GM23338 (cell line): ENCODE data around the gene RNF166. TPM values are rescaled to one million over a fixed set of nuclear protein-coding genes. Genes with fewer than 3 reads are reported as not detected.

Experiments used
- ATAC-seq: fragments of 200-7000 bp; cut with Tn5 transposase; 3 replicates; pipeline ENCODE4 v1.9.1; 2020
- DNase-seq: peaks from one replicate; pipeline ENCODE4 v3.0.0-alpha.2; 2015; ENCODE audit warnings: low spot score
- H2AFZ ChIP-seq: fragments of 200-600 bp; sonication (generic); 2 replicates; pipeline ENCODE4 v1.8.0; 2016; ENCODE audit warnings: antibody characterized with exemption, mild to moderate bottlenecking, moderate library complexity
- H3F3A ChIP-seq: fragments of 200-600 bp; sonication (generic); replicated peaks from 2 replicates; pipeline ENCODE4 v1.8.0; 2017; ENCODE audit warnings: antibody characterized with exemption, mixed run types, low read depth
- H3K27ac ChIP-seq: fragments of 200-600 bp; sonication (generic); 2 replicates; pipeline ENCODE4 v1.6.1; 2016; ENCODE audit warnings: low read depth
- H3K27me3 ChIP-seq: fragments of 200-600 bp; sonication (generic); 2 replicates; pipeline ENCODE4 v1.8.0; 2016; ENCODE audit warnings: mild to moderate bottlenecking, mixed run types, moderate library complexity; ENCODE audit not compliant: insufficient read depth
- H3K36me3 ChIP-seq: fragments of 200-600 bp; sonication (generic); 2 replicates; pipeline ENCODE4 v1.8.0; 2016; ENCODE audit warnings: mild to moderate bottlenecking; ENCODE audit not compliant: insufficient read depth
- H3K4me1 ChIP-seq: fragments of 200-600 bp; sonication (generic); 2 replicates; pipeline ENCODE4 v1.8.0; 2016; ENCODE audit warnings: mild to moderate bottlenecking, moderate library complexity; ENCODE audit not compliant: insufficient read depth
- H3K4me2 ChIP-seq: fragments of 200-600 bp; sonication (generic); 2 replicates; pipeline ENCODE4 v1.7.1; 2017; ENCODE audit warnings: mixed run types
- H3K4me3 ChIP-seq: fragments of 200-600 bp; sonication (generic); 2 replicates; pipeline ENCODE4 v1.6.1; 2016; ENCODE audit warnings: mixed run types
- H3K79me2 ChIP-seq: fragments of 200-600 bp; sonication (generic); replicated peaks from 2 replicates; pipeline ENCODE4 v1.8.0; 2017; ENCODE audit warnings: mild to moderate bottlenecking; ENCODE audit not compliant: insufficient read depth
- H3K9me2 ChIP-seq: fragments of 200-600 bp; sonication (generic); 2 replicates; pipeline ENCODE4 v1.8.0; 2017; ENCODE audit not compliant: insufficient read depth
- H4K20me1 ChIP-seq: fragments of 200-600 bp; sonication (generic); replicated peaks from 2 replicates; pipeline ENCODE4 v1.8.0; 2017; ENCODE audit warnings: mild to moderate bottlenecking; ENCODE audit not compliant: insufficient read depth
- H3K27ac Mint-ChIP-seq: 2 replicates; pipeline ENCODE4 v1.8.0; 2020; ENCODE audit warnings: inconsistent platforms, mild to moderate bottlenecking, moderate library complexity, mixed read lengths
- H3K27me3 Mint-ChIP-seq: 3 replicates; pipeline ENCODE4 v1.8.0; 2022; ENCODE audit warnings: low read depth, mild to moderate bottlenecking, moderate library complexity, mixed read lengths, inconsistent platforms; ENCODE audit not compliant: insufficient read depth, poor library complexity
- H3K36me3 Mint-ChIP-seq: 3 replicates; pipeline ENCODE4 v1.8.0; 2021; ENCODE audit warnings: low read depth, mild to moderate bottlenecking, inconsistent platforms, moderate library complexity, mixed read lengths
- H3K4me1 Mint-ChIP-seq: 3 replicates; pipeline ENCODE4 v1.8.0; 2020; ENCODE audit warnings: mild to moderate bottlenecking, inconsistent platforms, mixed read lengths
- H3K4me3 Mint-ChIP-seq: 3 replicates; pipeline ENCODE4 v1.8.0; 2021; ENCODE audit warnings: moderate library complexity, mild to moderate bottlenecking, inconsistent platforms, mixed read lengths
- H3K9me3 Mint-ChIP-seq: 3 replicates; pipeline ENCODE4 v1.8.0; 2020; ENCODE audit warnings: moderate library complexity, mild to moderate bottlenecking, inconsistent platforms, mixed read lengths
- CREB1 ChIP-seq: fragments of 250-450 bp; sonication (Bioruptor Pico); IDR thresholded peaks from 2 replicates; pipeline ENCODE4 v1.5.0; 2020; ENCODE audit warnings: low read depth, mild to moderate bottlenecking, moderate library complexity
- CTCF ChIP-seq, 2 experiments: fragments of 200-600 bp in 1 of 2; sonication (generic) in 1 of 2; conservative IDR thresholded peaks; 2 replicates each; pipeline versions ENCODE4 v1.5.1 to v1.6.1; 2016 to 2017; ENCODE audit warnings: antibody characterized with exemption in 2 of 2, low read depth in 2 of 2, mild to moderate bottlenecking in 2 of 2, moderate library complexity in 1 of 2
- ETS1 ChIP-seq: IDR thresholded peaks from 2 replicates; pipeline ENCODE4 v1.6.1; 2016; ENCODE audit warnings: antibody characterized with exemption
- EZH2 ChIP-seq: fragments of 200-600 bp; sonication (generic); IDR thresholded peaks from one replicate; pipeline ENCODE4 v1.8.0; 2017; ENCODE audit warnings: antibody characterized with exemption, mild to moderate bottlenecking, low read depth; ENCODE audit not compliant: unreplicated experiment
- EZH2phosphoT487 ChIP-seq: fragments of 200-600 bp; sonication (generic); IDR thresholded peaks from one replicate; pipeline ENCODE4 v1.8.1; 2018; ENCODE audit warnings: antibody characterized with exemption; ENCODE audit not compliant: unreplicated experiment
- JUNB ChIP-seq: IDR thresholded peaks from one replicate; pipeline ENCODE4 v1.6.1; 2016; ENCODE audit warnings: antibody characterized with exemption; ENCODE audit not compliant: unreplicated experiment
- NANOG ChIP-seq: IDR thresholded peaks from 2 replicates; pipeline ENCODE4 v1.6.1; 2016; ENCODE audit warnings: antibody characterized with exemption, borderline replicate concordance
- POLR2AphosphoS5 ChIP-seq: IDR thresholded peaks from 2 replicates; pipeline ENCODE4 v1.6.1; 2016; ENCODE audit warnings: antibody characterized with exemption, low read depth
- REST ChIP-seq: IDR thresholded peaks from one replicate; pipeline ENCODE4 v1.6.1; 2018; ENCODE audit warnings: antibody characterized with exemption; ENCODE audit not compliant: unreplicated experiment
- STAT1 ChIP-seq: IDR thresholded peaks from one replicate; pipeline ENCODE4 v1.6.1; 2016; ENCODE audit warnings: antibody characterized with exemption; ENCODE audit not compliant: unreplicated experiment
- ZNF114 ChIP-seq: fragments of 250-450 bp; sonication (Bioruptor Pico); IDR thresholded peaks from 2 replicates; pipeline ENCODE4 v1.5.0; 2020; ENCODE audit warnings: mild to moderate bottlenecking, moderate library complexity
- ZNF331 ChIP-seq: fragments of 250-450 bp; sonication (Bioruptor Pico); IDR thresholded peaks from 2 replicates; pipeline ENCODE4 v1.5.0; 2020; ENCODE audit warnings: low read depth, mild to moderate bottlenecking, moderate library complexity
- ZNF462 ChIP-seq: fragments of 250-450 bp; sonication (Bioruptor Pico); IDR thresholded peaks from 2 replicates; pipeline ENCODE4 v1.5.0; 2020; ENCODE audit warnings: mild to moderate bottlenecking, moderate library complexity
- polyA plus RNA-seq: library from polyadenylated mRNA; unstranded; fragments of >200 nt; fragmentation: Nextera tagmentation; extraction: Ambion mirVana; gene quantifications from 2 replicates; pipeline ENCODE4 v1.2.1, GENCODE V29; 2016
- total RNA-seq: library from RNA; depleted of rRNA; stranded (reverse); fragments of >200 nt; shearing (Covaris generic); gene quantifications from 2 replicates; pipeline ENCODE4 v1.2.3, GENCODE V29; 2014

Gene RNF166
- total and polyA plus RNA-seq, 2 experiments from 2014 or later: 24.9 to 43.4 TPM

GRCh38 chr16:88681709-88682451, 24.3 kb downstream of the RNF166 start:
- peaks cover 9% of the 10 kb centered on the region for H3K4me1 ChIP-seq
- Mint-ChIP-seq H3K27ac (no peak overlapping the region), H3K4me1 (peaks cover 7% of the 10 kb centered on the region), H3K4me3 (no peak overlapping the region), H3K36me3 (peaks cover 3% of the 10 kb centered on the region; the same call in 2 of the 3 replicates), H3K27me3 (peaks cover 20% of the 10 kb centered on the region), H3K9me3 (no peaks in the 10 kb centered on the region)
- peaks cover 2% of the 10 kb centered on the region for H3K27me3 ChIP-seq
- DNase-seq (no peak), ATAC-seq (no peak)
- no peaks in the 10 kb centered on the region for H3K9me2 ChIP-seq
- peaks cover 4% of the 10 kb centered on the region for H3K79me2 ChIP-seq
- peaks cover 3% of the 10 kb centered on the region; the same call in 1 of the 2 replicates for H3F3A ChIP-seq
- no peak overlapping the region for H3K4me3 ChIP-seq
- H2AFZ ChIP-seq: no peak overlapping the region
- H3K27ac ChIP-seq: no peak overlapping the region
- no peak for TF ChIP-seq CTCF (conservative IDR thresholded peaks at IDR 0.05; ENCODE audit: low read depth in 2 of 2)
- TF ChIP-seq REST: no peak
- TF ChIP-seq JUNB: no peak
- TF ChIP-seq EZH2phosphoT487: no peak
- TF ChIP-seq ZNF462: no peak
- TF ChIP-seq CREB1: no peak
- no peak for TF ChIP-seq NANOG
- TF ChIP-seq ZNF331 (CRISPR knock-in tag): no peak
- TF ChIP-seq ETS1: no peak
- TF ChIP-seq EZH2: no peak
- no peak for TF ChIP-seq ZNF114
- no peak for TF ChIP-seq POLR2AphosphoS5
- TF ChIP-seq STAT1: no peak
- H4K20me1 ChIP-seq: 0 out of 2 replicates have a peak, but pooled peaks cover 5% of the 10 kb centered on the region
- no peaks in the 10 kb centered on the region; the same call in 1 of the 2 replicates for H3K36me3 ChIP-seq
- H3K4me2 ChIP-seq: no peak overlapping the region
